Fibroblast of the aortic adventitia (primary cell): ENCODE measurements around the gene MBD5. TPM values are rescaled to one million over a fixed set of nuclear protein-coding genes. Genes with fewer than 3 reads are reported as not detected.
A peak's percentile ranks its signal among the peaks of the same experiment; 100 is the strongest.

Source experiments
- DNase-seq: peaks from one replicate; pipeline ENCODE4 v3.0.0-alpha.2; 2010; ENCODE audit warnings: low read depth
- H3K4me3 ChIP-seq: 2 replicates; pipeline ENCODE4 v1.5.1; 2011; ENCODE audit warnings: low read depth, mild to moderate bottlenecking, control low read depth, low read length, moderate library complexity
- CTCF ChIP-seq: IDR thresholded peaks from 2 replicates; pipeline ENCODE4 v1.5.1; 2011; ENCODE audit warnings: mild to moderate bottlenecking, low read length, control low read depth, inconsistent platforms; ENCODE audit not compliant: insufficient read depth
- total RNA-seq: library from RNA; depleted of rRNA; stranded (reverse); fragments of >200 nt; gene quantifications from 2 replicates; pipeline ENCODE4 v1.2.3, GENCODE V29; 2012; ENCODE audit warnings: low replicate concordance

MBD5 gene
- total RNA-seq, 1 donor, result 41.4 TPM

GRCh38 chr2:148362144-148362796, 341.4 kb downstream of the MBD5 start:
- DNase-seq, result no peak
- TF ChIP-seq CTCF, result no peak

GRCh38 chr2:148375214-148375613, 354.3 kb downstream of the MBD5 start:
- DNase-seq, result peak; percentile 68
- no peak for TF ChIP-seq CTCF
- H3K4me3 ChIP-seq, result no peak overlapping the region

More at GRCh38 chr2:148362144-148362796, 341.4 kb downstream of the MBD5 start:
- H3K4me3 ChIP-seq, result no peak overlapping the region

- DNase-seq, result peak; percentile 81
- no peak for TF ChIP-seq CTCF
- no peak overlapping the region for H3K4me3 ChIP-seq
Observed at GRCh38 chr2:148391324-148391723, 370.4 kb downstream of the MBD5 start.

GRCh38 chr2:148402786-148403185, 381.9 kb downstream of the MBD5 start:
- H3K4me3 ChIP-seq, result no peak overlapping the region
- no peak for DNase-seq
- TF ChIP-seq CTCF, result no peak

GRCh38 chr2:148410899-148411298, 390.0 kb downstream of the MBD5 start:
- no peak for TF ChIP-seq CTCF
- DNase-seq, result no peak
- H3K4me3 ChIP-seq, result no peak overlapping the region

- TF ChIP-seq CTCF, result no peak
- DNase-seq, result no peak
- no peak overlapping the region for H3K4me3 ChIP-seq
Observed at GRCh38 chr2:148416248-148416647, 395.4 kb downstream of the MBD5 start.

- no peak overlapping the region for H3K4me3 ChIP-seq
- DNase-seq, result no peak
- no peak for TF ChIP-seq CTCF
Observed at GRCh38 chr2:148430101-148430500, 409.2 kb downstream of the MBD5 start.
